T follicular helper cell (primary cell): Measurements from ENCODE around the gene ATP5F1A.
"Not testable (repeated sequence)": the region's sequence is repeated elsewhere in the genome, so short reads cannot be mapped to it uniquely, and the experiment has no call there.

Experiments
- DNase-seq: peaks from one replicate; pipeline ENCODE4 v3.0.0-alpha.2; 2020; ENCODE audit warnings: low read depth

Gene ATP5F1A

GRCh38 chr18:46047369-46047768, 50.7 kb downstream of the ATP5F1A start:
- DNase-seq: not testable (repeated sequence)

GRCh38 chr18:46046688-46047087, 51.4 kb downstream of the ATP5F1A start:
- DNase-seq: no peak

GRCh38 chr18:46046126-46046525, 52.0 kb downstream of the ATP5F1A start:
- no peak for DNase-seq

GRCh38 chr18:46042571-46043123, 55.4 kb downstream of the ATP5F1A start:
- no peak for DNase-seq

GRCh38 chr18:46040747-46041104, 57.4 kb downstream of the ATP5F1A start:
- no peak for DNase-seq

GRCh38 chr18:46040033-46040746, 57.9 kb downstream of the ATP5F1A start:
- DNase-seq: no peak

- DNase-seq: no peak
These were observed 60.4 kb downstream of the ATP5F1A start for GRCh38 chr18:46037512-46038305.

- DNase-seq: no peak
These were observed 62.1 kb downstream of the ATP5F1A start for GRCh38 chr18:46035696-46036680.

GRCh38 chr18:46034230-46034629, 63.9 kb downstream of the ATP5F1A start:
- no peak for DNase-seq

GRCh38 chr18:46031741-46032140, 66.4 kb downstream of the ATP5F1A start:
- no peak for DNase-seq
